Uterus (tissue), 4 donors: ENCODE results near the gene SEC63. TPM values are rescaled to one million over a fixed set of nuclear protein-coding genes. Genes with fewer than 3 reads are reported as not detected.

ENCODE experiments used
- DNase-seq, 2 donors: peaks; one replicate each; pipeline ENCODE4 v3.0.0-alpha.2; 2019 to 2020
- H3K27ac ChIP-seq, 2 donors: fragments of 200-600 bp; sonication (generic); 1 replicate in 1 of 2; 2 replicates in 1 of 2; pipeline ENCODE4 v1.5.1; 2016 to 2018
- H3K27me3 ChIP-seq, 2 donors: fragments of 200-600 bp; sonication (generic); one replicate each; pipeline ENCODE4 v1.5.1; 2018 to 2019; ENCODE audit warnings: control low read depth in 1 of 2
- H3K36me3 ChIP-seq, 2 donors: fragments of 200-600 bp; sonication (generic); one replicate each; pipeline ENCODE4 v1.5.1; 2019; ENCODE audit warnings: control low read depth in 1 of 2
- H3K4me1 ChIP-seq, 2 donors: fragments of 200-600 bp; sonication (generic); one replicate each; pipeline ENCODE4 v1.5.1; 2018 to 2019; ENCODE audit warnings: control low read depth in 1 of 2
- H3K4me3 ChIP-seq, 2 donors: fragments of 200-600 bp; sonication (generic); 1 replicate in 1 of 2; 2 replicates in 1 of 2; pipeline ENCODE4 v1.5.1; 2018 to 2019; ENCODE audit warnings: mild to moderate bottlenecking in 1 of 2
- H3K9me3 ChIP-seq, 2 donors: fragments of 200-600 bp; sonication (generic); one replicate each; pipeline ENCODE4 v1.5.1; 2019; ENCODE audit warnings: control low read depth in 1 of 2
- CTCF ChIP-seq, 4 experiments: fragments of 200-600 bp in 2 of 4; fragments of 450-650 bp in 2 of 4; sonication (generic) in 2 of 4; IDR thresholded peaks; one replicate each; pipeline ENCODE4 v1.5.1; 2016 to 2019; ENCODE audit warnings: antibody characterized with exemption in 4 of 4, mild to moderate bottlenecking in 2 of 4, moderate library complexity in 1 of 4
- POLR2A ChIP-seq, 2 donors: fragments of 450-650 bp; IDR thresholded peaks; one replicate each; pipeline ENCODE4 v1.6.1; 2016; ENCODE audit warnings: antibody characterized with exemption in 2 of 2, mild to moderate bottlenecking in 1 of 2, moderate library complexity in 1 of 2
- intact Hi-C: fragments of 100-400 bp; cut with DNase I; formaldehyde crosslinking; loops from one replicate; pipeline ENCODE4 v1.15.1; 2023; ENCODE audit warnings: low total_unique reads
- total RNA-seq, 4 donors: library from RNA; depleted of rRNA in 3 of 4; stranded (reverse); fragments of >200 nt in 3 of 4; gene quantifications; one replicate each; pipeline versions ENCODE4 v1.1.0 to v1.2.4, GENCODE V29; 2014 to 2023
- donor health status: DM: yes; HTN: yes; CAD: no.

Gene SEC63
- total RNA-seq, 4 donors from 2014 or later = 24.8 to 134 (median 44.4) TPM

GRCh38 chr6:107972413-107973096 lies 14.5 kb upstream of the SEC63 start:
- Histone ChIP-seq H3K9me3 (no peaks in the 10 kb centered on the region), H3K36me3 (no peaks in the 10 kb centered on the region), H3K4me1 (no peaks in the 10 kb centered on the region), H3K27ac (no peak overlapping the region), H3K27me3 (no peaks in the 10 kb centered on the region), H3K4me3 (no peak overlapping the region)
- TF ChIP-seq POLR2A (IDR thresholded peaks at IDR 0.05) = no peak
- no peak for TF ChIP-seq CTCF (IDR thresholded peaks at IDR 0.05)
- intact Hi-C loops = no loop called here
- no peak for DNase-seq

GRCh38 chr6:107971181-107971580 lies 13.2 kb upstream of the SEC63 start:
- intact Hi-C loops = no loop called here
- H3K4me3 ChIP-seq = no peak overlapping the region
- no peaks in the 10 kb centered on the region for H3K27me3 ChIP-seq
- TF ChIP-seq CTCF (IDR thresholded peaks at IDR 0.05) (no peak), POLR2A (IDR thresholded peaks at IDR 0.05) (no peak)
- no peak for DNase-seq
- no peaks in the 10 kb centered on the region for H3K9me3 ChIP-seq
- no peaks in the 10 kb centered on the region for H3K4me1 ChIP-seq
- H3K36me3 ChIP-seq = no peaks in the 10 kb centered on the region
- H3K27ac ChIP-seq = no peak overlapping the region

GRCh38 chr6:107970255-107970654 lies 12.2 kb upstream of the SEC63 start:
- H3K27me3 ChIP-seq = no peaks in the 10 kb centered on the region
- TF ChIP-seq POLR2A (IDR thresholded peaks at IDR 0.05) = no peak
- no peak for DNase-seq
- no peaks in the 10 kb centered on the region for H3K4me1 ChIP-seq
- intact Hi-C loops = no loop called here
- no peaks in the 10 kb centered on the region for H3K9me3 ChIP-seq
- no peak overlapping the region for H3K4me3 ChIP-seq
- H3K27ac ChIP-seq = no peak overlapping the region
- H3K36me3 ChIP-seq = no peaks in the 10 kb centered on the region

GRCh38 chr6:107968081-107968480 lies 10.1 kb upstream of the SEC63 start:
- H3K27me3 ChIP-seq = no peaks in the 10 kb centered on the region
- no peak for TF ChIP-seq CTCF (IDR thresholded peaks at IDR 0.05)
- TF ChIP-seq POLR2A (IDR thresholded peaks at IDR 0.05) = no peak
- intact Hi-C loops = no loop called here
- no peak overlapping the region for H3K27ac ChIP-seq
- H3K4me1 ChIP-seq = no peaks in the 10 kb centered on the region
- no peaks in the 10 kb centered on the region for H3K36me3 ChIP-seq
- H3K4me3 ChIP-seq = no peak overlapping the region
- no peak for DNase-seq
- no peaks in the 10 kb centered on the region for H3K9me3 ChIP-seq

GRCh38 chr6:107965746-107966145 lies 7.7 kb upstream of the SEC63 start:
- no peak for TF ChIP-seq POLR2A (IDR thresholded peaks at IDR 0.05)
- no peak for TF ChIP-seq CTCF (IDR thresholded peaks at IDR 0.05)

GRCh38 chr6:107962723-107963122 lies 4.7 kb upstream of the SEC63 start:
- no peak for DNase-seq
- no peak overlapping the region for H3K4me3 ChIP-seq
- no peaks in the 10 kb centered on the region for H3K36me3 ChIP-seq
- intact Hi-C loops = no loop called here
- no peaks in the 10 kb centered on the region for H3K9me3 ChIP-seq
- H3K27ac ChIP-seq = no peak overlapping the region
- TF ChIP-seq CTCF (IDR thresholded peaks at IDR 0.05) (no peak), POLR2A (IDR thresholded peaks at IDR 0.05) (no peak)
- no peaks in the 10 kb centered on the region for H3K27me3 ChIP-seq
- H3K4me1 ChIP-seq = no peaks in the 10 kb centered on the region

More at GRCh38 chr6:107965746-107966145, 7.7 kb upstream of the SEC63 start:
- DNase-seq = no peak
- no peaks in the 10 kb centered on the region for H3K27me3 ChIP-seq
- H3K9me3 ChIP-seq = no peaks in the 10 kb centered on the region
- H3K4me1 ChIP-seq = no peaks in the 10 kb centered on the region
- H3K36me3 ChIP-seq = no peaks in the 10 kb centered on the region
- intact Hi-C loops = no loop called here
- no peak overlapping the region for H3K27ac ChIP-seq
- no peak overlapping the region for H3K4me3 ChIP-seq
